Right lobe of liver (tissue), 4 donors: ENCODE results near the gene PLCB1.

Experiments
- CTCF ChIP-seq, 4 donors: fragments of 200-600 bp in 3 of 4; fragments of 450-650 bp in 1 of 4; IDR thresholded peaks; one replicate each; pipeline versions ENCODE4 v1.5.1 to v1.8.0; 2016 to 2022; ENCODE audit warnings: antibody characterized with exemption in 4 of 4, mild to moderate bottlenecking in 2 of 4
- POLR2A ChIP-seq: fragments of 450-650 bp; IDR thresholded peaks from one replicate; pipeline ENCODE4 v1.6.1; 2017; ENCODE audit warnings: antibody characterized with exemption, mild to moderate bottlenecking
- donor health status: DM: no; HTN: no; CAD: no.
- donor health status: DM: no; HTN: no; CAD: no.
- donor health status: DM: no; HTN: yes; CAD: no.

DNA sequence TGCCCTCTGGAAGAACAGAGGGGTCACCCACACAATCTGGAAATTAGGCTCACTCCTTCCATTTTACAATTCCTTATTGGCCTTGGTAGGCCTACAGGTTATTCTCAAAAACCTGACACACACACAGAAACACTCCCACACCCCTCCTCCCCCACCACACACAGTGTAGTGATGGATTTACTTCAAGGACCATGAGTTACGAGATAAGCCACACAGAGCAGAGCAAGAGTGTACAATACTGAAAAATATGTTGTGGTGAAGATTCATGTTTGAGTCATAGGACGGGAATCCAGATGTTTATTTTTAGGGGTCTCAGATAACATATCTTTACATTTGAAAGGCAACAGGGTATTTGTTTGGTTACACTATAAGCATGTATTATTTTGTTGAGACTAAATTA lies 291.9 kb downstream of the PLCB1 start:
- no peak for TF ChIP-seq CTCF (IDR thresholded peaks at IDR 0.05)
- TF ChIP-seq POLR2A: no peak
